Endodermal cell (in vitro differentiated cells): ENCODE data around the gene SOX15. TPM values are rescaled to one million over a fixed set of nuclear protein-coding genes. Genes with fewer than 3 reads are reported as not detected.

ENCODE experiments used
- DNase-seq: peaks from one replicate; pipeline ENCODE4 v3.0.0-alpha.2; 2017
- H3K27ac ChIP-seq: 2 replicates; pipeline ENCODE4 v1.5.1; 2013; ENCODE audit warnings: mild to moderate bottlenecking, low read depth, low read length, moderate library complexity
- H3K27me3 ChIP-seq: 2 replicates; pipeline ENCODE4 v1.6.1; 2013; ENCODE audit warnings: mild to moderate bottlenecking, low read length, moderate library complexity; ENCODE audit not compliant: insufficient read depth, control insufficient read depth, poor library complexity, severe bottlenecking
- H3K36me3 ChIP-seq: 2 replicates; pipeline ENCODE4 v1.7.0; 2013; ENCODE audit warnings: mild to moderate bottlenecking, low read length, moderate library complexity; ENCODE audit not compliant: control insufficient read depth, insufficient read depth
- H3K4me1 ChIP-seq: one replicate; pipeline ENCODE4 v1.7.0; 2013; ENCODE audit warnings: low read length; ENCODE audit not compliant: control insufficient read depth, insufficient read depth
- H3K4me3 ChIP-seq: 2 replicates; pipeline ENCODE4 v1.5.1; 2013; ENCODE audit warnings: mild to moderate bottlenecking, low read length, moderate library complexity
- H3K9ac ChIP-seq: 2 replicates; pipeline ENCODE4 v1.6.1; 2013; ENCODE audit warnings: mild to moderate bottlenecking, low read length, moderate library complexity; ENCODE audit not compliant: poor library complexity, severe bottlenecking; ENCODE audit errors: extremely low read depth
- H3K9me3 ChIP-seq: 2 replicates; pipeline ENCODE4 v1.6.1; 2013; ENCODE audit warnings: mild to moderate bottlenecking, low read length, moderate library complexity; ENCODE audit not compliant: control insufficient read depth
- H3K27ac Mint-ChIP-seq: 2 replicates; pipeline ENCODE4 v1.8.0; 2020; ENCODE audit warnings: mixed read lengths
- H3K27me3 Mint-ChIP-seq: 2 replicates; pipeline ENCODE4 v1.8.0; 2021; ENCODE audit warnings: mild to moderate bottlenecking, mixed read lengths; ENCODE audit not compliant: insufficient read depth
- H3K36me3 Mint-ChIP-seq: 2 replicates; pipeline ENCODE4 v1.8.0; 2020; ENCODE audit warnings: low read depth, mixed read lengths
- H3K4me1 Mint-ChIP-seq: 2 replicates; pipeline ENCODE4 v1.8.0; 2020; ENCODE audit warnings: mixed read lengths
- H3K4me3 Mint-ChIP-seq: 2 replicates; pipeline ENCODE4 v1.8.0; 2020; ENCODE audit warnings: mild to moderate bottlenecking, moderate library complexity, mixed read lengths
- H3K9me3 Mint-ChIP-seq: 2 replicates; pipeline ENCODE4 v1.8.0; 2020; ENCODE audit warnings: mild to moderate bottlenecking, mixed read lengths
- CTCF ChIP-seq: fragments of 200-600 bp; sonication (generic); conservative IDR thresholded peaks from 2 replicates; pipeline ENCODE4 v1.5.0; 2021; ENCODE audit warnings: antibody characterized with exemption, mild to moderate bottlenecking
- WGBS, 2 experiments: methylation state at CpG; one replicate each; pipeline versions ENCODE4 v1.1.5 to v1.1.7; 2013; ENCODE audit warnings: missing lambda C conversion rate in 2 of 2, mixed read lengths in 1 of 2; ENCODE audit not compliant: insufficient coverage in 1 of 2, insufficient read length in 1 of 2; 5-methylcytosine and 5-hydroxymethylcytosine counted together
- total RNA-seq, 2 donors: library from RNA; stranded (reverse); fragmentation: NEBNext Ultra II Directional in 1 of 2; extraction: Animal tissue kit (Norgen Biotek cat#: 25700) in 1 of 2; gene quantifications; 2 replicates in 1 of 2; 3 replicates in 1 of 2; pipeline ENCODE4 v1.2.1, GENCODE V29; 2021

The SOX15 gene
- total RNA-seq, 2 donors from 2014 or later, result 6.4 to 7.3 TPM

- Mint-ChIP-seq H3K27me3 (no peaks in the 10 kb centered on the region), H3K4me3 (no peak overlapping the region), H3K4me1 (peaks cover 28% of the 10 kb centered on the region), H3K27ac (no peak overlapping the region), H3K9me3 (no peaks in the 10 kb centered on the region), H3K36me3 (peaks cover 28% of the 10 kb centered on the region)
- DNase-seq, result peak; percentile 88
- TF ChIP-seq CTCF, result peak; percentile 61
- whole genome bisulfite sequencing, 2 experiments, result 82 to 86% methylated on average over 7 to 9 of the region's 9 CpGs
- peaks cover 15% of the 10 kb centered on the region for H3K4me1 ChIP-seq
- peaks cover 53% of the 10 kb centered on the region for H3K36me3 ChIP-seq
- H3K27me3 ChIP-seq, result no peaks in the 10 kb centered on the region
- no peaks in the 10 kb centered on the region for H3K9me3 ChIP-seq
- H3K9ac ChIP-seq, result no peak overlapping the region
- H3K4me3 ChIP-seq, result no peak overlapping the region
- no peak overlapping the region for H3K27ac ChIP-seq
Measured at GRCh38 chr17:7586673-7587419, 3.0 kb downstream of the SOX15 start.

DNA sequence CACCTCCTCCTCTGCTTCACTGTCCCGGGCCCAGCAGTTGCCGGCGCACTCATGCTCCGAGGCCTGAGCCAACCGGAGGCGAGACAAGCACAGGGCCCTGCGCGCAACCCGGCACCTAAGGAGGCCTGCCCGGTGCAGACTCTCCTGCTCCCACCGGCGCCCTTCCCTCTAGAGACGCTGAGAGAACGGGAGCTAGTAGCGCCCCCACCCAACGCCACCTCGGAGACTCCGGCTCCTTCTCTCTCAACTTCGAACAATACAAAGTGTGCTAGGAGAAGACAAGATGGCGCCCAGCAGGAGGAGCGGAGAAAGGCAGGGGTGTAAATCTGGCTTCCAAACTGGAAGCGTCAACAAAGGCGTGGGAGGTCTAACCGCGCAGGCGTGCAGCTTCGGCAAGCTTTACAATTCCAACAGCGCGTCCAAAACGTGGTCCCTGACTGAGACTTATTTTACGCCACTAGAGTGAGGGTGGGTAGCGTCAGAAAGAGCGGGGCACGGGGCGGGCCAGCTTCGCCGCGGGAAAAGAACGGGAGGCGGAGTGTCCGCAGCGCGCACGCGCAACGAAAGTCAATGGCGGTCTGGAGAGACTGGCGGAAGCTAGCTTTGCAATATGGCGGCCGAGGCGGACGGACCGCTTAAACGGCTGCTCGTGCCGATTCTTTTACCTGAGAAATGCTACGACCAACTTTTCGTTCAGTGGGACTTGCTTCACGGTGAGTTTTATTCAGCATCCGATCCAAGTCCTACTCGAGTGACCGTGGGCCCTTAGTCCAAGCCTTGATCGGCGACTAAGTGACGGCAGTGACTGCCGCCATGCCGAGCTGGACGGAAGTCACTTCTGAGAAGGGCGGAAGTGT is 6.4 kb downstream of the SOX15 start, which contains the start of gene MPDU1:
MPDU1 (plus strand) TSS at position 600 of the 857 bp plus-strand sequence; CDS start at position 611, 11 bp downstream.
- H3K4me1 Mint-ChIP-seq, result peaks cover 14% of the 10 kb centered on the region
- Histone ChIP-seq H3K27ac (peak within 1 kb of the TSS; percentile 98), H3K27me3 (no peaks in the 10 kb centered on the region), H3K4me3 (peak within 1 kb of the TSS; percentile 90), H3K9ac (peak within 1 kb of the TSS; percentile 95), H3K36me3 (peaks cover 36% of the 10 kb centered on the region), H3K4me1 (peaks cover 3% of the 10 kb centered on the region), H3K9me3 (no peaks in the 10 kb centered on the region)
- no peaks in the 10 kb centered on the region for H3K9me3 Mint-ChIP-seq
- TF ChIP-seq CTCF, result no peak
- WGBS, 2 experiments, result 38 to 49% methylated on average over 53 to 69 of the region's 69 CpGs
- no peaks in the 10 kb centered on the region for H3K27me3 Mint-ChIP-seq
- H3K4me3 Mint-ChIP-seq, result peak within 1 kb of the TSS; percentile 79
- peaks cover 24% of the 10 kb centered on the region for H3K36me3 Mint-ChIP-seq
- DNase-seq, result peak; percentile 99
- H3K27ac Mint-ChIP-seq, result peak within 1 kb of the TSS; percentile 100

DNA sequence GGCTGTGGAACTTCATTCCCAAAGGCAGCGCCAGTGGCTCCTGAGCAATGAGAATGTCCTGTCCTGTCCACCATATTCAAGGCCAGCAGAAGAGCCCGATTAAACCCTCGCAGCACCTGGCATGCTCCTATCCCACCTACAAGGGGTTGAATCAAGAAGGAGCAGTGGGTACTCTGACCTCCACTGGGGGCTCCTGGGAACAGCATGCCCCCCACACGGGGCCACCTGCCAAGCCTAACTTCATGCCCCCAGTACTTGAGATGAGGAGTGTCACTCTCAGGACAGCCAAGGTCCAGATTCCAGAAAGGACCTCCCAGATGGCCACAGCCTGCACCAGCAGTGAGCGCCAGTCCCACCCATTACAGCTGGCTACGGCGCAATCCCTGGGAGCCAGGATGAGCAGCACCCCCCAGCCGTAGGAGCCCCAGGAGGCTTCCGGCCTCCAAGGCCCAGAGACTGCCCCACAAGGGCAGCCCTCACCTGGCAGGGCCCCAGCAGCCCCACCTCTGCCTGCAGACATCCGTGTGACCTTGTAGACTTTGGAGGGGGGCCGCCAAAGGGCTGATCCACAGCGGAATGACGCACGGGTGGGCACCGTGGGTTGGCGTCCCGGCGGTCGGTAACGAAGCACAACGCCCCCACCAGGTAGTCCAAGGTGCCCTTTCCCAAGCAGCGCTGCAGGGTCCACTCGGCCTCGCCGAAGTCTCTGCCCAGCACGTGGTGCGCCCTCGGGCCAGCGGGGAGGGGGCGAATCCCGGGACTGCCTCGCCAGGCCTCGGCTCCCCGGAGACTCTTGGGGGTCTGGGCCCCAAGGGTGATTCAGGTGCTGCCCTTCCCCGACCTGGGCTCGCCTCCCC is 7.3 kb downstream of the SOX15 start:
- peak overlapping the region; percentile 98 for H3K27ac ChIP-seq
- H3K4me3 ChIP-seq, result no peak overlapping the region
- H3K27me3 ChIP-seq, result no peaks in the 10 kb centered on the region
- H3K9ac ChIP-seq, result peak overlapping the region; percentile 95
- H3K4me1 ChIP-seq, result peaks cover 3% of the 10 kb centered on the region
- WGBS, 2 experiments, result 93 to 94% methylated on average over 33 to 36 of the region's 36 CpGs
- Mint-ChIP-seq H3K36me3 (peaks cover 28% of the 10 kb centered on the region), H3K27me3 (no peaks in the 10 kb centered on the region), H3K4me3 (peak overlapping the region; percentile 79), H3K4me1 (peaks cover 17% of the 10 kb centered on the region), H3K9me3 (no peaks in the 10 kb centered on the region), H3K27ac (peak overlapping the region; percentile 100)
- no peaks in the 10 kb centered on the region for H3K9me3 ChIP-seq
- H3K36me3 ChIP-seq, result peaks cover 36% of the 10 kb centered on the region
- no peak for TF ChIP-seq CTCF
- peak; percentile 57 for DNase-seq
